ENCODE measurements around the gene POU2AF1.

Gene POU2AF1, protein sequence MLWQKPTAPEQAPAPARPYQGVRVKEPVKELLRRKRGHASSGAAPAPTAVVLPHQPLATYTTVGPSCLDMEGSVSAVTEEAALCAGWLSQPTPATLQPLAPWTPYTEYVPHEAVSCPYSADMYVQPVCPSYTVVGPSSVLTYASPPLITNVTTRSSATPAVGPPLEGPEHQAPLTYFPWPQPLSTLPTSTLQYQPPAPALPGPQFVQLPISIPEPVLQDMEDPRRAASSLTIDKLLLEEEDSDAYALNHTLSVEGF

DNA sequence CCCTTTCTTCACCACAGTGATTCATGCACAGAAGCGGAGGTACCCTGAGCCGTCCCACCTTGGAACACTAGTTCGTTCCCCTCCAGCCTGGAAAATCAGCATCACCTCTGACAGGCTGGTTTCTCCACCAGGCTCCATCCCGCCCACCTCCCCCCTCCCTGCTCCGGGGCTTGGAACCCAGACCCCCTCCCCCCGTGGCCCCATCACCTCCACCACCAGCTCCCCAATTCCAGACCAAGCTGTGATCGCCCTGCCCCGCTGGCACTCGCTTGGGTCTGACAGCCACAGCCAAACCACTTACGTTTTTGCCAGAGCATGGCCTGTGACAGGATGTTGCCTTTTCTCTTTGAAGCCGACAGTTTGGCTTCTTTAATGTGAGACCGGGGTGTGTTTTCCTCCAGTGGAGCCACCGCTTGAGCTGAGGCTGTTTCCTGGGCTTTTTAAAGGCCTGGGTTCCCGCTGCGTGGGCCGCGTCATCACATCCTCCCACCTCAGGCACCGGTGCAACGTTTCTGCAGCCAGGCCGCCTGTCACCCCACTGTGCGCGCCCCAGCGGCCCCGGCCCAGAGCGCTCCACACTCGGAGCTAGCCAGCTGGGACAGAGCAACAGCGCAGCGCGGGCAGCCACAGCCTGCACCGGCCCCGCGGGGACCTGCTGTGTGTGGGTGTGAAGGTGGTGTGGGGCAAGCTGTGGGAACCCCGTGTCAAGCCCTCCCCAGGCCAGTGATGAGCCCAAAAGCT, at the start of gene POU2AF1:
POU2AF1 (minus strand) TSS at position 415 of the 741 bp plus-strand sequence; CDS start at position 317, 98 bp downstream.
- peak; percentile 62 for DNase-seq (ENCODE audit: extremely low spot score, insufficient read length, low read depth)
- FAIRE-seq, result peak; percentile 91

DNA sequence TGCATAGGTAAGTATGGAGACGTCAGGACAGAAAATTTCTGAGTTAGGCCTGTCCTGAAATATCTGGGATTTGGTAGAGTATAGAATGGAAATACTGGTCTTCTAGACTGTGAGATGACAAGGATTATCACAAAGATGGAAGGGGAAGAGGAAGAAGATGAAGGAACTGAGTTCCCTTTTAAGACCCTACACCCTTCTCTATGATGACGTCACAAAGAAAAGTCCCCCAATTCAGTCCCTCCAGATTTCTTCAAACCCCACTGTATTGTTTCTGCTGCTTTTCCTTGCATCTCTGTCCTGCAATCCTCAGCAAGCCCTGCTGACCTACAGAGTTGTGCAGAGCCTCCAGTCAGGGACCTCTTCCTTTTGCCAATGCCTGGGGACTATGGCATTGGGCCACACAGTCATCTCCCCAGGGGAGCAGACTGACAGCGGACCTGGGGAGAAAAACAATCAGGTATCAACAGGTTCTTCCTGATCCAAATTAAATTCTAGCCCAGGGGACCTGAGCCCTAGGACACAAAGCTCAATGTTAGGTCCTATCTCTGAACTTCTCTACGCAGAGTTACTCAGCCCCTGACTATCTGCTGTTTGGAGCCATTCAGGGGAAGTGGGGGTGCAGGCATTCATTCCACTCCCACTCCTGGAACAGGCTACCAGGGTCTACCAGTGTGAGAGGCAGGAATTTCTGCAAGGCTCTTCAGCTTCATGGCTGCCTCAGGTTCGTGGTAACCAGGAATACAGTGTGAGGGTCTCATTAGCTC, 49.2 kb upstream of the POU2AF1 start:
- FAIRE-seq (no peak), DNase-seq (ENCODE audit: extremely low spot score, insufficient read length, low read depth) (no peak)

DNA sequence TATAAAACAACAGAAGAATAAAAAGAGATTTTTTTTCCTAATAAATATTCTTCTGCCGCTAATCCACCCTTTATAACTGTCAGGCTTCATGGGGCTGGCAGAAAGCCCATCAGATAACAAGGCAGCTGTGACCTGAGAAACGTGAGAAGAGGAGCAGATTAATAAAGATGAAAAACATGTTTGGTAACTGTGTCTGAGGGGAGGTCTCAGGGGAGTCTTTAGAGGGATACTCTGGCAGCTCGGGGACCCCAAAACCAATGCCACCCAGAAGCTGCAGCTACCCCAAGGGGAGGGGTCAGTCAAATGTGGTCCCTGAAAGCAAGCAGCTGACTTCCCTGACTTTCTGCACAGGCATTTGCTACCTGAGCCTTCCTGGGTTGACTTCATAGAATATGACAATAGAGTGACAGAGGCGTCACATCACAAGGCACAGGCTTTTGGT, 48.4 kb upstream of the POU2AF1 start:
- FAIRE-seq (no peak), DNase-seq (ENCODE audit: extremely low spot score, insufficient read length, low read depth) (no peak)

DNA sequence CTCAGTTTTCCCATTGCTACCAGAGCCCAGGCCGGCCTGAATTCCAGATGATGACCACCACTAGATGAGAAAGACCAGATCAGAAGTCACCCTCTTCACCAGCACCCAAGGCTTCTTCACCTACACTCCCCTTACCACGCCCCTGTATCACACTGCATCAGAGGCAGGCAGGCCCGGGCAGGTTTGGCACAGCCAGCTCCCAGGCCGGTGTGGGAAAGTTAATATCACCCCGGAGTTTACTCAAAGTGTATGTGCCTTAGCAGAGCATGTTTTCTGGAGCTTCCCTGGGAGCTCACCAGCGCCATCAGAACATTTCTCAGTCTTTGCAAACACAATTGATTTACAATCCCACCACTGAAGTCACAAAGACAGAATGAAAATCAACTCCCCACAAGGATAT, 47.5 kb upstream of the POU2AF1 start:
- FAIRE-seq, result no peak
- DNase-seq (ENCODE audit: extremely low spot score, insufficient read length, low read depth), result no peak

DNA sequence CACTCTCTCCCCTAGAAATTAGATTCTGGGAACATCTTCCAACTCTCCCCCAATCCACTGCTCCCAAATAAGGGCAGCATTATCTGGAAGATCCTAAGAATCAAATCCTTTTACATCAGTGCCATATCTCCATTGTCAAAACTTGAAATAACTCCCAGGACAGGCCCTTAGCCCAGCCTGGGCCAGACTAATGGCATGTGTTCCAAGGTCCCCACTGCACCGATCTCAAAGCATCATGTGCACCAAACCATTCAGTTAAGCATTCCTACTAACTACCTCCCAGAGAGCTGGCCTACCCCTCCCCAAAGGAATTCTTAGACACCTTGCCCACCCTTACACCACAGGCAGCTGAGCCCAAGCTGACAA, 44.2 kb upstream of the POU2AF1 start:
- FAIRE-seq, result no peak

DNA sequence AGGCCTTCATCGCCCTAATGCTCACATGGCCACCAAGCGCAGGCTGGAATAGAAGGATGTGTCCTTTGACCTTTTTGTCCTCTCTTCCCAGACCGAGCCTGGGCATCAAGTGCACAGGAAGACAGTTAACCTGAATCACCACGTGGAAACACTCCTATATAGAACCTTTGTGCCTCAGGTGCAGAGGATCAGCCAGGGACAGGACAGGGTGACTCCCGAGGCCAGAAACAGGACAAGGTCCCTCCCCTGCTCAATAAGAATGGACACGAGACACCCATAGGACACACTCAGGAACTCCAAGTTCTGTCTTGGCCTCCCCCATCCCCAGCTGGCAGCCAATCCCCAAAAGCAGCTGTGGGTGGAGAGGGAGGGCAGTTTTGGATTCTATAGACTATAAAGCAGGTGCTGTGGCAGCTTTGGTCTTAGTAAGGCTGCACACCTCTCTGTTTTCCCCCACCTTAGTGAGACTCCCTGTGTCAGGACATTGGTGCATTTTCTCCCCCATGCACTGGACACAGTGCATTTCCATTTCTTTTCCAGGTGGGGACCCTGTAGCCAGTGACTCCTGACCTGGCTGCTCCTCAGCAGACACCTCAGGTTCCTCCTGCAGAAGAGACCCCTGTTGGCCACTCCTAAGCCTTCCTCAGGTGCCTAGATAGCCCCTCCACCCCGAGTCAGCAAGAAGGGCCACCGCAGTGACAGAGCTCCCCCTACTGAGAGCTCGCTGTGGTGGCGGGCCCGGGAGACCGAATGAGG, 43.6 kb upstream of the POU2AF1 start:
- DNase-seq (ENCODE audit: extremely low spot score, insufficient read length, low read depth), result no peak
- peak; percentile 85 for FAIRE-seq

More for the DNA sequence above, 44.2 kb upstream of the POU2AF1 start:
- no peak for DNase-seq (ENCODE audit: extremely low spot score, insufficient read length, low read depth)

DNA sequence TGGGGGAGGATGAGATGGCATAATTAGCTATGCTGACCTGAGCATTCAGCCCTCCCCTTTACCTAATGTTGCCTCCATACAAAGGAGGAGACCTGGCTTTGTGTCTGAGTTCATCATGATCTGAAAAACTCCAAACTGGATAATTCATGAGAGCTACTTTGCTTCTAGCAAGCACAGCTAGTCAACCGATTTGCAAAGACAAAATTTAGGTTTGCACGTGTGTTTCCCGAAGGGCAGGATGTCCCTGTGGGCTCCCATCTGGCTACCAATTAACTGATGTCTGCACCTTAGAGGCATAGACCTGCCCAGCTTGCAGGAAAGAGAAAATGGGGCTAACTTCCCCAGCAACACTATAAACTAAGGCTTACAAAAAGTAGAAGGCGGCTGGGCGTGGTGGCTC, 42.2 kb upstream of the POU2AF1 start:
- peak; percentile 81 for FAIRE-seq
- DNase-seq (ENCODE audit: extremely low spot score, insufficient read length, low read depth), result no peak

DNA sequence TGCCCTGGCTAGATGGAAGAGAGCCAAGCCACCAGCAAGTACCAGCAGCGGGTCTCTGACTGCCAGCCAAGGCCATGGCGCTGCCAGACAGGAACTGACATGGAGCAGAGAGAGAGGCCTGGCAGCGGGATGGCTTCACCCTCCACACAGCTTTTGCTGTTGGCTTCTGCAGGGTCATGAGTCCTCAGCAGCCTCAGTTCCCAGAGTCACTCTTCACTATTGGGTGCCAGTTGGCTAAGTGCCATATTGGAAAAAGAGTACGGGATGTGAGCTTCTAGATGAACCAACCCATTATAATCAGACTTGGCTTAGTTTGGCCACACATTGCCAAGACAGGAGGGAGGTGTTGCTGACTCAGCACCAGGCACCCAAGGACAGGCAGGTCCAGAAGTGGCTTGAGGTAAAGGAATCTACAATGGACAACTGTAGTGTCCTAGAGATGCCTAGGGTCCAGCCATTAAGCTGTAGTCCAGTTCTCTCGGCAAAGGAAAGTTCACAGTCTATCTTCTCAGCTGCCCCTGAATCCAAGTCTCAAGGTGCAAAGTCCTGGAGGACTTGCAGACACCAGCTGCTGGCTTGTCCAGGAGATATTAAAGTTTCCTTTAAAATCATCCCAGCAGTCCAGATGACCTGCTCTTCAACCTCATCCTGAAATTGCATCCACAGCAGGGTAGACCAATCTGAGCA, 40.7 kb upstream of the POU2AF1 start:
- no peak for DNase-seq (ENCODE audit: extremely low spot score, insufficient read length, low read depth)
- peak; percentile 26 for FAIRE-seq

DNA sequence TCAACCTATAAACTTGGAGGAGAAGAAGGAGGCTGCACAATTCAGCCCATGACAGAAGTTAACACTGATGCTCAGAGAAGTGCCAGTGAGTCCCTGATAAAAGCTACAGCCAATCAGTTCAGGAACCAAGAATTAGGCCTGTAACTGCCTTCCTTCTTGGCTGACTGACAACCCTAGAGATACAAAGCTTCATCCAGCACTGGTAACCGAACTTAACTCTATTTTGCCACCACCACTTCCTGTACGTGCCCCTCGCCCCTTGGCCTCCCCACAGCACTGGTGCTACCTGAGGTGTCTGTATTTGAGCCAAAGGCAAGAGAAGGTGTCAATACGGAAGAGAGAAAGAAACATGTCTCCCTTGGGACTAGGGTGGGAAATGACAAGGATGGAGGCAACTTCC, 40.1 kb upstream of the POU2AF1 start:
- DNase-seq (ENCODE audit: extremely low spot score, insufficient read length, low read depth) (no peak), FAIRE-seq (peak; percentile 72)

DNA sequence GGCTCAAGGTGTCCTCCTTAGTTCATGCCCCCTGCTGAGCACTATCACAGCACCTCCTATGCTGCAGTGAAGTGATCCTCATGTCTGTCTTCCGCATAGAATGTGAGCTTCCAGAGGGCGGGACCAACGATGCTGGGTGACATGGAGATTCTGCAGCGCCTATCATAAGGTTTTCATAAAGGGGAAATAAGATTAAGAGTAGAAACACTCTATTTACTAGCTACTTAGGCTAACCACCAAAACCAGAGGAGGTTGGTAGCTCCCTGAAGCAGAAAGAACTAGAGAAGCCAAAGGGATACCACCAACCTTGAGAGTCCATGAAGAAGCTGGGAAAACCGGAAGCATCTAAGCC, 39.3 kb upstream of the POU2AF1 start:
- DNase-seq (ENCODE audit: extremely low spot score, insufficient read length, low read depth) (no peak), FAIRE-seq (peak; percentile 76)

DNA sequence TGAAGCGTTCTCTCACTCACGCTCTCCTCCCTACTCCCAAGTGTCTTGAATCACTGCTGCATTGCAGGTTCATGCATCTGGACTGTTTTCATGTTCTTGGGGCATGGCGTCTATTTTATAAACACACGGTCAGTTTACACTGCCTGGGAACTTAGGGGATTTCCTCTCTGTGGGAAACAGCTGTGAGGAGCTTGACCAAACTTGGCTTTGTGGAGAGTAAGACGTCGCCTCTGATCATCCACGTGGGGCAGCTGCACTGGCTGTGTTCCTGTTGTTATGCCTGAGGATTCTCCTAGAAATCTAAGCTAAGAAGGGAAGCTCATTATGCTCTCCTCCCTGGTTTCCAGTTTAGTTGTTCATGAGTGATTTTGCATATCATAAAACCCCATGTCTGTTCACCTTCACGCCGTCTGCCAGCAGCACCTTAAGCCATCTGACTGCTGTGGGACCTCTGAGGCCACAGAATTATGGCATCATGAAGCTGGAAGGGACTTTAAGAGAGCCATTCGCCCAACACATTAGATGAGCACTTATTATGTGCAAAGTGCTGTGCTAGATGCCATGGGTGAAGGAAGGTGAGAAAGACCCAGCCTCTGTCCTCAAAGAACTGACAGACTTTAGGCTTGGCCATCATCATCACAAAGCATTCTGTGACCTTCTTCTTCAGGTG, 38.8 kb upstream of the POU2AF1 start:
- peak; percentile 32 for DNase-seq (ENCODE audit: extremely low spot score, insufficient read length, low read depth)
- no peak for FAIRE-seq

DNA sequence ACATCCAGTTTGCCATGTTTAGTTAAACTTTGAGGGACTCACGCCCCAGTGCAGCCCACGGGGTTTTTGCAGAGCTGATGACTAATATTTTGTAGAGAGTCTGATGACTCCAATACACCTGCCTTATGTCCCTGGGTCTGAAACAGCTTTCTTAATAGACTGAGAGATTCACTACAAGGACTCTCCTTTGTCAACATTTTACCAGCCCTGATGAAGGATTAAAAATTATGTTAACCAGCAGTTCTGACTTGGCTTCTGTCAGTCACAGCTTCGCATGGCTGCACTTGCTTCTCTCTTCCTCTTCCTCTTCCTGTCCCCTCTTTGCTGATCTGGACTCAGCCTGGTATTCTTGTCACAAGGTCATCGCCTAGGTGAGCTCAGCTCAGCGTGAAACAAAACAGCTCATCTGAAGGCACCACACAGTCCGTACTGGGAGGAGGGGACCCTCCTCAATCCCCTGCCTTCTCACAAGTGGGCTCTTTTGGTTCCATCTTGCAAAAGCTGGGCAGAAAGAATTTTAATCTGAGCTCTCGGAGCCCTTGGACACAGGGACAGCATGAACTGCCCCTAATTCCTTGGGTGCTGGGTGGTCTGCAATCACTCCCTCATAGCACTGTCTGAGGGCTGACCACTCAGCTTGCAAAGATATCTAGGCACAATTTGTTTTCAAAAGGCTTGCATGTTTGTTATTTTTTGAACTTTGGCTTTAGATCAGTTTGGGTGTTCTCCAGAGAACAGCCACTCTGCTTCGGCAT, 38.1 kb upstream of the POU2AF1 start:
- DNase-seq (ENCODE audit: extremely low spot score, insufficient read length, low read depth), result peak; percentile 47
- peak; percentile 100 for FAIRE-seq

DNA sequence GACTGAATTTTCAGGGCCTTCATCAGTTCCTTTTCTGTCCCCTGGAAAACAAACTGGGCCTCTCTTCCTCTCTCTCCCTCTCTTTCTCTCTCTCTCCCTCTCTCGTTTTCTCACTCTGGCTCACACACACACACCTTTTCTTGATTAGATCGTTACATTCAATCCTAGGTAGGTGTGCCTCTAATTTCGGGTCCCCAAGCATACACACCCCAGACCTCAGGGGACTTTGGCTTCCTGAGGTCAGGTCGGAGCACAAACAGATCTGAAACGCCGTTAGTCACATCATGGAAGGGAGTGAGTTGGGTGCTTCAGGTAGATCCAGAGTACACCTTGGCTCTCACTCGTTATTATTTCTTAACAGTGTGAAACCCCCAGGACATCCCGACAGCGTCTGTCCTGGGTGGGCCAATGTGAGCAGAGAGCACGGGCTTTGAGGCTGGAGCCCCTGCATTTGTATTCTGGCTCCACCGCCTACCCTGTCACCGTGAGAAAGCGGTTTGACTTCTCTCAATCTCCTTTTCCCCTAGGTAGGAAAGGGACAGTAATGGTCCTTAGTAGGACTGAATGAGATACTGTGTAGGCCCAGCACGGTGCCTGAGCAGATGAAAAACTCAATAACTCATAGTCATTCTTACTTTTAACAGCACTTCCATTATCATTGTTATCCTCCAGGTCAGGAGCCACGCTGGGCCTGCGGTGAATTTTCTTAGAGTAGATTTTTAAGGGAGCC, 37.3 kb upstream of the POU2AF1 start:
- no peak for DNase-seq (ENCODE audit: extremely low spot score, insufficient read length, low read depth)
- FAIRE-seq, result no peak

DNA sequence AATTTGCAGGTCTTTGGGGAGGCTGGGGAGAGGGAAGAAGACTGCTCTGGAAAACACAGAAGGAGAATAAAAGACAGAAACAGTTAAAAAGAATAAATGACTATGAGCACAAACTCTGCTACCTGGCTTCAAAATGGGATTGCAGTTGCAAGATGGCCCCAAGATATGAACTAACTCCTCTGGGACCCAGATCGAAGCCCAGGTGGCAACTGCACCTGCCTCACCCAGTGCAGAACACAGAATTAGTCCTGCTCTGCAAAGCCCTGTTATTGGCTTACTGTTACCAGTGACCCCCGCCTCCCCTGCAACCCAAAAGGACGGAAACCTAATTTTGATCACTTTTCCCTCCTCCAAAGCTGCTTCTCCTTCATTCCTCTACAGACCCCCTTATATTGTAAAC, 35.9 kb upstream of the POU2AF1 start:
- DNase-seq (ENCODE audit: extremely low spot score, insufficient read length, low read depth), result no peak
- peak; percentile 15 for FAIRE-seq

DNA sequence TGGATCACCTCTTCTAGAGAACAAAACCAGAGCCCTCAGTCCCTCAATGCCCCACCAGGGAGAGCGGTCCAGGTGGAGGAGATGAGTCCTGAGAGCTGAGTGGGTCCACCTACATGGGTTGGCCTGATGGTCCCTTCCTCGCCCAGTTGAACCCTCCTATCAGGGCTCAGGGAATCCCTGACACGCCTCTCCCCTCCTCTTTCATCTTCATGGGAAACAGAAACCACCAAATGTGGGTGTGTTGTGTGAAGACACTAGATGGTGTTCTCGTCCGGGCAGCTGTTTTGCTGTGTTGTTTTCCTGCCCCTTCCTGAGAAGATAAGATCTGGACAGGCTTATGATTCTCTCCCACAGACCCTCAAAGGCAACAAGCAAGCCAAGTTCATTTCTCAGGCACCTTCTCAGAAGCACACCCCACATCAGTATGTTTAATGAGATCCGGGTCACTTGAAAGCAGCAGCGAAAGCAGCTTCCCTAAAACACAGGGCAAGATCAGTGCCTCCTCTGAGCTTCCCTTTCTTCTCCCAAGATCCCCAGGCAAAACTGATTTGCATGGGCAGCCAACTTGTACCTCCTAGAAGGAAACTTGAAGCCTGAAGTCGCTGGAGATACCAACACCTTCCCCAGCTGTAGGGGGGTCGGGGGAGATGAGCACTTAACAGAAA, 35.3 kb upstream of the POU2AF1 start:
- peak; percentile 20 for DNase-seq (ENCODE audit: extremely low spot score, insufficient read length, low read depth)
- peak; percentile 99 for FAIRE-seq

DNA sequence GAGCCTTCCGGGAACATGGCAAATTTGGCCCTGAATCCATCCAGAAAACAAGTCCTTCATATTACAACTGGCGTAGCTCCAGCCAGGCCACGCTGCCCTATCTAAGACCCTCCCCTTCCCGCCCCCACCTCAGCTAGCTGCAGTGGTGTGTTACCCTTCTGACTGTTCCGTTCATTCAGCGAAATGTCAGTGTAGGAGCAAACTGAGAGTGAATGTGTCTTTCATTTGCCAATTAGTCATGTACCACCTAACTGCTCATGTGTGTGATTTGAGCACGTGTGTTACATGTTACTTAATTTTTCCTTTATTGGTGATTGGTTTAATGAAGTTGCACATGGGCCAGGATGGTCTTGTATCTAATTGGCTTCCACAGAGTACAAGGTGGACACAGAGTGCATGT, 34.8 kb upstream of the POU2AF1 start:
- FAIRE-seq (no peak), DNase-seq (ENCODE audit: extremely low spot score, insufficient read length, low read depth) (no peak)

DNA sequence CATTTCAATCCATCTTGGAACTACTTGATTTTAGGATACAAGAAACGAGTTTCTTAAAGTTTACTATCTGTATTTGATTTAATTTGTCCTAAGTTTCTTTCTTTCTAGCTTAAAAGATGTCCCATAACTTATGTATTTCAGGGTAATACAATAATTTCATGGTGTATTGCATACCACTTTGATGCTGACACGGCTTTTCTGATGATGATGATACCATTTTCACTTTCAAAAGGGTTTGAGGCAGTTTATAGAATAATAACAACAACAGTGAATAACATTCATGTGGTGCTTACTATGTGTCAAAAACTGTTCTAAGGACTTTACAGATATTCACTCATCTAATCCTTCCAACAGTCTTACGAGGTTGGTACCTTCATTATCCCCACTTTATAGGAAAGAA, 33.2 kb upstream of the POU2AF1 start:
- FAIRE-seq (peak; percentile 49), DNase-seq (ENCODE audit: extremely low spot score, insufficient read length, low read depth) (no peak)
